Ovary (tissue), 9 donors: ENCODE results near the gene NPHP1. TPM values are rescaled to one million over a fixed set of nuclear protein-coding genes. Genes with fewer than 3 reads are reported as not detected.

Source experiments
- DNase-seq, 5 donors: peaks; one replicate each; pipeline ENCODE4 v3.0.0-alpha.2; 2019 to 2020
- H3K27ac ChIP-seq, 2 donors: fragments of 200-600 bp; one replicate each; pipeline versions ENCODE4 v1.5.1 to v1.8.0; 2019 to 2022
- H3K27me3 ChIP-seq: fragments of 200-600 bp; one replicate; pipeline ENCODE4 v1.8.0; 2022
- H3K36me3 ChIP-seq: fragments of 200-600 bp; sonication (generic); one replicate; pipeline ENCODE4 v1.5.1; 2019
- H3K4me1 ChIP-seq: one replicate; pipeline ENCODE4 v1.8.1; 2013; ENCODE audit warnings: mild to moderate bottlenecking, moderate library complexity; ENCODE audit not compliant: insufficient read depth
- H3K4me3 ChIP-seq: fragments of 200-600 bp; sonication (generic); one replicate; pipeline ENCODE4 v1.5.1; 2017
- H3K9me3 ChIP-seq, 2 donors: fragments of 200-600 bp in 1 of 2; sonication (generic) in 1 of 2; one replicate each; pipeline versions ENCODE4 v1.5.1 to v1.8.1; 2013 to 2019; ENCODE audit warnings: mild to moderate bottlenecking in 1 of 2, moderate library complexity in 1 of 2
- EP300 ChIP-seq: sonication (generic); formaldehyde crosslinking; IDR thresholded peaks from one replicate; pipeline ENCODE4 v1.6.1; 2017; ENCODE audit warnings: antibody characterized with exemption
- POLR2A ChIP-seq: fragments of 450-650 bp; IDR thresholded peaks from one replicate; pipeline ENCODE4 v1.6.1; 2017; ENCODE audit warnings: antibody characterized with exemption, mild to moderate bottlenecking, moderate library complexity
- WGBS, 3 donors: extraction: QIAGEN DNeasy Blood & Tissue Kit in 1 of 3; methylation state at CpG; one replicate each; pipeline versions ENCODE4 v1.1.5 to v1.1.7; 2013 to 2017; 5-methylcytosine and 5-hydroxymethylcytosine counted together
- intact Hi-C, 4 donors: fragments of 100-400 bp; cut with DNase I; formaldehyde crosslinking; loops; one replicate each; pipeline versions ENCODE4 v1.11.0 to v1.15.1; 2022 to 2023
- polyA plus RNA-seq, 2 donors: library from polyadenylated mRNA; stranded (reverse); fragments of 200-250 nt in 1 of 2; fragments of 350-450 nt in 1 of 2; fragmentation: Illumina TruSeq in 1 of 2; extraction: RNeasy Lipid Tissue Mini Kit (QIAGEN cat#74804) in 1 of 2; gene quantifications; one replicate each; pipeline ENCODE4 v1.2.3, GENCODE V29; 2013 to 2014
- total RNA-seq, 7 donors: library from RNA; depleted of rRNA in 2 of 7; stranded (reverse); fragments of >200 nt in 2 of 7; fragmentation: NEBNext Ultra II Directional in 3 of 7; extraction: Animal tissue kit (Norgen Biotek cat#: 25700) in 3 of 7; gene quantifications; one replicate each; pipeline versions ENCODE4 v1.1.0 to v1.2.4, GENCODE V29; 2016 to 2023
- TF ChIP-seq, protein P1 (sequence below), 3 donors: fragments of 450-650 bp in 2 of 3; fragments of 200-600 bp in 1 of 3; IDR thresholded peaks; one replicate each; pipeline versions ENCODE4 v1.5.1 to v1.8.0; 2016 to 2022; ENCODE audit warnings: antibody characterized with exemption in 3 of 3, mild to moderate bottlenecking in 1 of 3
- donor health status: DM: no; HTN: no; CAD: no; lungs with moderate emphysema.
- donor health status: DM: no; HTN: no; CAD: no.
- donor health status: Bipolar disorder and iron deficiency.
- donor health status: DM: yes; HTN: yes; CAD: no.
- donor health status: DM: no; HTN: no; CAD: no.
- donor health status: DM: yes; HTN: yes; CAD: no.

The NPHP1 gene
- total and polyA plus RNA-seq, 9 donors = 4.2 to 21.6 (median 6.1) TPM

DNA sequence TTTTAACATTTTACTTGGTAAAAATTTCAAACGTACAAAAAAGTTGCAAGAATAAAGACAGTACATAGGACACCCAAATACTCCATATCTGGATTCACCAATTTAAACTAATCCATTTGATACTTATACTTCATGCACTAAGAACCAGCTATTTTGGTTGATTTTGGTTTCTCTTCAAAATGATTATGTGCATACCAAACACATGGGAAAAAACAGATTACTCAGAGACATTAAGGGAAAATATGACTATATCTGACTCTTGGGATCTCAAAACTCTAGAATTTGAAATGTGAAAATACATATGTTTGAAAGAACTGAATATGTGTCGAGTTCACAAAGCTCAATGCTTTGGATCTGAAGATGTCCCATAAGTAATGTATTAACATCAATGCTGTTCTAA lies 73.6 kb downstream of the NPHP1 start:
- Histone ChIP-seq H3K27me3 (no peaks in the 10 kb centered on the region), H3K9me3 (no peaks in the 10 kb centered on the region), H3K4me3 (no peak overlapping the region), H3K36me3 (no peaks in the 10 kb centered on the region), H3K4me1 (no peaks in the 10 kb centered on the region), H3K27ac (no peak overlapping the region)
- intact Hi-C loops = no loop called here
- WGBS, 3 donors = 86 to 91% (median 90%) methylated on average over 2 of the region's 2 CpGs
- no peak for DNase-seq
- TF ChIP-seq POLR2A (no peak), EP300 (no peak)
- TF ChIP-seq, protein P1, sequence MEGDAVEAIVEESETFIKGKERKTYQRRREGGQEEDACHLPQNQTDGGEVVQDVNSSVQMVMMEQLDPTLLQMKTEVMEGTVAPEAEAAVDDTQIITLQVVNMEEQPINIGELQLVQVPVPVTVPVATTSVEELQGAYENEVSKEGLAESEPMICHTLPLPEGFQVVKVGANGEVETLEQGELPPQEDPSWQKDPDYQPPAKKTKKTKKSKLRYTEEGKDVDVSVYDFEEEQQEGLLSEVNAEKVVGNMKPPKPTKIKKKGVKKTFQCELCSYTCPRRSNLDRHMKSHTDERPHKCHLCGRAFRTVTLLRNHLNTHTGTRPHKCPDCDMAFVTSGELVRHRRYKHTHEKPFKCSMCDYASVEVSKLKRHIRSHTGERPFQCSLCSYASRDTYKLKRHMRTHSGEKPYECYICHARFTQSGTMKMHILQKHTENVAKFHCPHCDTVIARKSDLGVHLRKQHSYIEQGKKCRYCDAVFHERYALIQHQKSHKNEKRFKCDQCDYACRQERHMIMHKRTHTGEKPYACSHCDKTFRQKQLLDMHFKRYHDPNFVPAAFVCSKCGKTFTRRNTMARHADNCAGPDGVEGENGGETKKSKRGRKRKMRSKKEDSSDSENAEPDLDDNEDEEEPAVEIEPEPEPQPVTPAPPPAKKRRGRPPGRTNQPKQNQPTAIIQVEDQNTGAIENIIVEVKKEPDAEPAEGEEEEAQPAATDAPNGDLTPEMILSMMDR (IDR thresholded peaks at IDR 0.05) = no peak

- no peak for TF ChIP-seq POLR2A
- TF ChIP-seq, protein P1 (IDR thresholded peaks at IDR 0.05) = no peak
- no peak for TF ChIP-seq EP300
- no peaks in the 10 kb centered on the region for H3K9me3 ChIP-seq
- H3K4me3 ChIP-seq = no peak overlapping the region
- H3K36me3 ChIP-seq = no peaks in the 10 kb centered on the region
- no peaks in the 10 kb centered on the region for H3K27me3 ChIP-seq
- H3K27ac ChIP-seq = no peak overlapping the region
- H3K4me1 ChIP-seq = no peaks in the 10 kb centered on the region
- DNase-seq = no peak
- intact Hi-C loops = no loop called here
- WGBS, 3 donors = 77 to 87% (median 86%) methylated on average over 2 of the region's 2 CpGs
Measured at GRCh38 chr2:110130757-110131156, 74.1 kb downstream of the NPHP1 start.

- no peaks in the 10 kb centered on the region for H3K36me3 ChIP-seq
- H3K4me3 ChIP-seq = no peak overlapping the region
- H3K9me3 ChIP-seq = no peaks in the 10 kb centered on the region
- H3K4me1 ChIP-seq = no peaks in the 10 kb centered on the region
- TF ChIP-seq EP300 = no peak
- no peak for TF ChIP-seq POLR2A
- TF ChIP-seq, protein P1 (IDR thresholded peaks at IDR 0.05) = no peak
- intact Hi-C loops = no loop called here
- WGBS, 3 donors = 77 to 87% (median 82%) methylated on average over 2 of the region's 2 CpGs
- no peaks in the 10 kb centered on the region for H3K27me3 ChIP-seq
- no peak for DNase-seq
- H3K27ac ChIP-seq = no peak overlapping the region
Measured at GRCh38 chr2:110126906-110127305, 77.9 kb downstream of the NPHP1 start.

DNA sequence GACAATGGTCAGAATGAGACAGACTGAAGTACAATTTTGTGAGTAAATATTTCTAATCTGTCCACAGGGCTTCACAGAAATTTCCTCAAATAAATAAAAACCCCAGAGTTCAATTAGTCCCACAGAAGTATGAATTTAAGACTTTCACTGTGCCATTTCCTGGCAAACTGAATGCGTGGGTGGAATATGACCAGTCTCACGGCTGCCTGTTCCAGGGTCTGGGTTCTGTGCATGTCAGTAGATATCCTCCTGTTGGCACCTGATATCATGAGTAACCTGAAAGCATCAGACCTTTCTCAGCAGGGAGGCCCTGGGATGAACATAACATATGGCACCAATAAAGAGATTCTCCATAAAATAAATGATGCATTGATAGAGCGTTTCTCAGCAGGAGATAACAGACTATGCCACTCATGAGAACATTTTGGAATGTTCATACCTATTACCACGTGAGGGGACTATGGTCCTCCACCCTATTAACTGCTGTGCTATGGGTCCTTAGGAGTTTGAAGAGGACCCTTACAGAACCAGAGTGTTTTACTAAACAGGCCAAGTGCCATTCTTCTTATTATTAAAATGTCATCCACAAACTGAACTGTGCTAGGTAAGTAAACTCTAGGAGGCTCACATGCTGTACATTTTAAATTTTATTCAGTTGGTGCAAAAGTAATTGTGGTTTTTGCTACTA lies 78.6 kb downstream of the NPHP1 start:
- no peak for DNase-seq
- WGBS, 3 donors = 72 to 80% (median 75%) methylated on average over 4 of the region's 4 CpGs
- no peak overlapping the region for H3K4me3 ChIP-seq
- H3K9me3 ChIP-seq = no peaks in the 10 kb centered on the region
- TF ChIP-seq POLR2A (no peak), EP300 (no peak)
- TF ChIP-seq, protein P1 (IDR thresholded peaks at IDR 0.05) = no peak
- H3K27me3 ChIP-seq = no peaks in the 10 kb centered on the region
- no peak overlapping the region for H3K27ac ChIP-seq
- intact Hi-C loops = no loop called here
- H3K4me1 ChIP-seq = no peaks in the 10 kb centered on the region
- H3K36me3 ChIP-seq = no peaks in the 10 kb centered on the region
